ENCODE data around the gene DOK5.
"Not testable (repeated sequence)": the region's sequence is repeated elsewhere in the genome, so short reads cannot be mapped to it uniquely, and the experiment has no call there.

DOK5 gene

DNA sequence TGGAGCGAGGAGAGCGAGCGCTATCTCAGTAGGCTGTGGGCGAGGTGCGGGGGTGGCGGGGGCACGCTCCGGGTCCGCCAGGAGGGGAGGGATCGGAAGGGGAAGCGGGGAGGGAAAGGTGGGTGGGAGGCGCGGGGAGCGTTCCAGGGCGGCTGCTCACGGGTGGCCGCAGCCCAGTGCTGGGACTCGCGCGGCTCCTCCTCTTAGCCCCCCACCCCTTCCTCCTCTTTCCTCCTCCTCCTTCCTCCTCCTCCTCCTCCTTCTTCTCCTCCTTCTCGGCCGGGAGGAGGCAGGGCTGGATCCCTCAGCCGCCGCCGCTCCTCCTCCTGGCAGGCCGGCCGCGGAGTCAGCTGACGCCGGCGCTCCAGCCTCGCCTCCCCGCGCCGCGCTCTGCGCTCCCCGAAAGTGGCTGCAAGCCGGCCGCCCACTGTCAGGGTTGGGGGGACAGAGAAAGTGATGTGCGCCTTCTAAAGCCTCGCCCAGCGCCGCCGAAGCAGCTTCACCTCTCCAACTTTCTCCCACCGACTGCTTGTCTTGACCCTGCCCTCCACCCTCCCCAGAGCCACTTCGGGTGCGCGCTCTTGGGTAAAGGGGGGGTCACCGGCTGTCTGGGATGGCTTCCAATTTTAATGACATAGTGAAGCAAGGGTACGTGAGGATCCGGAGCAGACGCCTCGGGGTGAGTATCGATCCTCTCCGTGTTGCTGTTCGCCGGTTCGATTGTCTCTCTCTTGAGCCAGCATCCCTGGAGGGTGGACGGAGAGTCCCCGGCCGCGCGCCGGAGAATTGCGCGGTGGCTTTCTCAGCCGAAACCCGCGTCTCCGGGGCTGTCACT lies at the start of gene DOK5:
Gene DOK5, plus strand, starts transcription at position 260 of the 835 bp plus-strand sequence. Its CDS starts 354 bp downstream, at position 614.
- DNase-seq (ENCODE audit: low spot score) = peak; percentile 77

DNA sequence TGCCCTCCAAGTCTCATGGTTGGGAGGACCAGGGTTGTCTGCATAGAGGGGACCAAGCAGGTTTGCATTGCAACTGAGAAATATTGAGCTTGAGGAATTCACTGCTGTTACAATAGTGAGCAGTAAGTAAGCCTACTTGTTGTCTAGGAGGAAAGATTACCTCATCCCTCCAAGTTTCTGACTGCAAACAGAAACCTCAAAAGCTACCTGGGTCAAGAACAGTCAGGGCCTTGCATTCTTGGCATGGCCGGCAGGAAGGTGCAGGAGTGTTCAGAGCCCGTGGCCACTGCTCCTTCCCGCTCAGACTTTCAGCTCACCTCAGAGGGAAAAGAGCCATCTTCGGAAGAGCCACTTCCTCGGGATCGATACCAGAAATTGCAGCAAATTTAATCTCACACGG lies 46.0 kb upstream of the DOK5 start:
- DNase-seq (ENCODE audit: low spot score) = no peak

DNA sequence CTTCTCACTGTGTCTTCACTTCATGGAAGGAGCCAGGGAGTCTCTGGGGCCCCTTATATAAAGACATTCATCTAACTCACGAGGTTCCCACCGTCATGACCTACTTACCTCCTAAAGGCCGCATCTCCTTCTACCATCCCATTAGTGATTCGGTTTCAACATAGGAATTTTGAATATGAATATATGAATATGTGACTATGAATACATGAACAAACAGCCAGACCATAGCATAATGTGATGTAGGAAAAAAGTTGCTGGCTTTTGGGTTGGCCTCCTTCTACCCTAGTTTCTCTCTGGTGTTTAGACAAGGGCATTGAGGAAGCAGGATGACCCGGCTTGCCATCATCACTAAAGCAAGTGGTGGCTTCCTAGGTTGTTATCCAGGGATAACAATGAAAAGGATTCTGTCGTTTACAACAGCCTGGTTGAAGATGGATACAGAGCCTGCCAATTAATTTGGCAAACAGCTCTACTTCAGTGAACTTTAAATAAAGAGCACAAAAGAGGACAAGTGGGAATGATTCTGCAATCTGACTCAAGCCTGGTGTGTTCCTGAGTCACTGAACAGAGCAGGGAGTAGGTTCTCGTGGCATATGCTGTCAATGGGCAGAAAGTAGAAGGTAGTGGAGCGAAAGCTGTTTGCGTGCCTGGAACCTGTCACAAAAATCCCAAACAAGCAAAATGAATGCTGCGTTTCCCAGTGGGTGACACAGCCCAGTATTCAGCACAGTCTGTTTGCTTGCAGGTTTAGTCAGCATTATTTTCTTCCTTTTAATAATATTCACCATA lies 44.0 kb upstream of the DOK5 start:
- DNase-seq (ENCODE audit: low spot score) = no peak

DNA sequence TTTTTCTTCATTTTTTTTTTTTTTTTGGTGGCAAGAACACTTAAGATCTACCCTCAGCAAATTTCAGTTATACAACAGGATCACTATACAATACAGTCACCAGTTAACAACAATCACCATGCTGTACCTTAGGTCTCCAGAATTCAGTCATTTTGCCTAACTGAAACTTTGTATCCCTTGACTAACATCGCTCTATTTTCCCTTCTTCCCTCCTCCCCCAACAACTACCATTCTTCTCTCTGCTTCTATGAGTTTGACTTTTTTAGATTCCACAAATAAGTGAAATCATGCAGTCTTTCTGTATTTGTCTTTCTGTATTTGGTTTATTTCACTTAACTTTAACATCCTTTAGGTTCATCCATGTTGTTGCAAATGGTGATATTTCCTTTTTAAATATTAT lies 42.4 kb upstream of the DOK5 start:
- DNase-seq (ENCODE audit: low spot score) = no peak

DNA sequence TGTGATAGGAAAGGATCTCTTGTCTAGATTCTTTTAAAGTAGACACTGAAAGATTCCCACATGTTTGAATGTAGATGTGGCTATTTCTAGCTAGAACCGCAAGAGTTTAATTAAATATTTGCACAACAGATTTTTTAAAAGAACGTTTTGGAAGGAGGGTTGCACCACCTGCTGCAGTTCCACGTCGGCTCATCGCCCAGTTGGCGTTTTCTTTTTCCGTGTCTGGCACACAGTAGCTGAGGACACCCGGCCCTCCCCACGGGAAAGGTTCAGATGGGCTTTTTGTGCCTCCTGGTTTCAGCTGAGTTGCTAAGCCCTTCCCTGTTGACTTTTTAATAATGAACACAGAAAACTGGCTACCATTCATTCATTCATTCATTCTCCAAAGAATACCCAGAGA lies 41.8 kb upstream of the DOK5 start:
- no peak for DNase-seq (ENCODE audit: low spot score)

DNA sequence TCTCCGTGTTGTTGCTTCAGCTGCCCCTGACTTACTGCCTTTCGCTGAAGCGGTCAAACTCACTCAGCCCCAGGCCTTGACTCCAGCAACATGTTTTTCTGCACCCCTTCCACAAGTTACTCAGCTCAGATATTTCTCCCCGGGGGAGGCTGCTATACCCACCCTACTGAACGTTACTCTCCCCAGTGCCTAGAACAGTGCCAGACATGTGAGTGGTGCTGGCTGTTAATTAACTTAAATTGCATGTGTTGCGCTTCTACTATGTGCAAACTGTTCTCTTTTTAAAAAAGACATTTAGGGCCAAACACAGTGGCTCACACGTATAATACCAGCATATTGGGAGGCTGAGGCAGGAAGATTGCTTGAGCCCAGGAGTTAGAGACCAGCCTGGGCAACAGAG lies 41.2 kb upstream of the DOK5 start:
- DNase-seq (ENCODE audit: low spot score) = no peak

DNA sequence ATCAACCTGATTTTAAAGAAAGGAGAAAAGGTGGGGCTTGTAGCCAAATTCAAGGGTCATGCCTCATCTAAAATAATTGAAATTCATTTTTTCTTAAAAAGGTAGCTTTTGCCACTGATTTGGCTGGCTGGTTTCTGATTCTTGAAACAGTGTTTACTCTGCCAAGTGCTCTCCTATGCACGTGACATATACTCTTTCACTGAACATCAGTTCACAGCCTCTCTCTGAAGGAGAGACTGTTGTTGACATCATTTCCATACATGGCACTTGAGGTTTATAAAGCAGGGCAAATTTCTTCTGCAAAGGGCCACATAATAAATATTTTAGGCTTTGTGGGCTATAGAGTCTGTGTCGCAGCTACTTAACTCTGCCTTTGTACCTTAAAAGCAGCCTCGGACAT lies 40.4 kb upstream of the DOK5 start:
- no peak for DNase-seq (ENCODE audit: low spot score)

DNA sequence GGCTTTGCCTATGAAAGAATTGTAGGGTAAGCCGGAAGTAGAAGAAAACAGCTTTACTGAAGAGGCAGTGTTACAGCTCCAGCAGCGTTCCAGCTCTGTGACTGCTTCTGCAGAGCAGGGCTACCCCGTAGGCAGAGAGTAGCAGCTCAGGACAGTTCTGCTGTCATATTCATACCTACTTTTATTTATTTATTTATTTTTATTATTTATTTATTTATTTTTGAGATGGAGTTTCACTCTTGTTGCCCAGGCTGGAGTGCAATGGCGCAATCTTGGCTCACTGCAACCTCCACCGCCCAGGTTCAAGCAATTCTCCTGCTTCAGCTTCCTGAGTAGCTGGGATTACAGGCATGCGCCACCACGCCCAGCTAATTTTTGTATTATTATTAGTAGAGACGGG lies 39.0 kb upstream of the DOK5 start:
- DNase-seq (ENCODE audit: low spot score) = not testable (repeated sequence)

DNA sequence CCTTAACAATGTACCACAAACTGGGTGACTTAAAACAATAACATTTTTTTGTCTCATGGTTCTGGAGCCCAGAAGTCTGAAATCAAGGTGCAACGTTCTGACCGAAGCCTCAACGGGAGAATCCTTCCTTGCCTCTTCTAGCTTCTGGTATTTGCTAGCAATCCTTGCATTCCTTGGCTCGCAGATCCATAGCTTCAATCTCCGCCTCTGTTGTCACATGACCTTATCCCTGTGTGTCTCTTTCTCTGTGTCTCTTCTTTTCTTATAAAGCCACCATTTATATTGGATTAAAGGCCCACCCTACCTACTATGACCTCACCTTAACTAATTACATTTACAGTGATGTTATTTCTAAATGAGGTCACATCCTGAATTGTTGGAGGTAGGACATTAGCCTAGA lies 37.2 kb upstream of the DOK5 start:
- no peak for DNase-seq (ENCODE audit: low spot score)

DNA sequence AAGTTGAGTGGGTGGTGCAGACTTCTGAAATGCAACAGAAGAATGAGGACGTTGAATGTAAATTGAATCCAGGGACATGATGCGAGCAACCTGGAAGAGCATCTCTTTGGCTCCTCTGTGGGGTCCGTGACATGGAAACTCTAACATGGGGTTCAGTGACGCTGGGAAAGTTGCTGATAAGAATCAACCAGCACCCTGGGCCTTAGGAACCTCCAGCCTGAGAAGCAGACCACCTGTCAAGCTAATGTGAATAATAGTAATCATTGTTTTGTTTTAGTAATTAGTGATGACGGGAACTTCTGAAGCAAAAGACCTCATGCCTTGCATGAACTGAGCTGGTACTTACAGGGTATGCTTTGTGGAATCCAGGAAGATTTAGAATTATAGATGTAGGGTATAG lies 25.2 kb upstream of the DOK5 start:
- no peak for DNase-seq (ENCODE audit: low spot score)

DNA sequence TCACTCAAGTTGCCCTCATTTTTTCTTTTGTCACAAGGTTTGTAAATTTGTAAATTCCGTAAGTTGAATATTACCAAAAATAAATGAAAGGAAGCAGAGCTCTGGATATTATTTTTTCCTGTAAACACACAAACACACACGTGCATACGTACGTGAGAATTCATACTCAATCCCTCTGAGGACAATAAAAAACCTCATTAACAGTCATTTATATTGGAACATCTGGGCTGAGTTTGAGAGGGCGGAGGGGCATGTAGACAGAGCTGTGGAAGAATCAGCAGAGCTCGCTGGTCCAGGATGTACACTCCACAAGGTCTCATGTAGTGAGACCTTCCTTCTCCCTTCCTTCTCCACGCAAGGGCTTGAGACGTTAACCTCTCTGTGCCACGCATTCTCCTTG lies 24.2 kb upstream of the DOK5 start:
- DNase-seq (ENCODE audit: low spot score) = no peak

DNA sequence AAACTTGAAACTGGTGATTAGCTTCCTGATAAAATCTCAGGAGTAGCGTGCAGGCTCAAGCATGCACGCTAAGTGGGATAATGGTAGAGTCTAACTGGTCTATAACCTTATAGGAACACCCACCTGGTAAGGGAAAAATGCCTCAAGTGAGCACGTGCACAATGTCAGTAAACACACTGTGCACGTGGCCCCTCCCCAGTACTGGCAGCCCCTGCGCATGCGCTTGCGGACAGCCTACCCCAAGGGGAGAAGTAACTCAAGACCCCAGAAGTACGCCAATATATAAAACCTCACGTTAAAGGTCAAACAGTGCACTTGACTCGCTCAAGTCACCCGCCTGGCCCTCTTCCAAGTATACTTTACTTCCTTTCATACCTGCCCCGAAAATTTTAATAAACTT lies 23.1 kb upstream of the DOK5 start:
- DNase-seq (ENCODE audit: low spot score) = no peak

DNA sequence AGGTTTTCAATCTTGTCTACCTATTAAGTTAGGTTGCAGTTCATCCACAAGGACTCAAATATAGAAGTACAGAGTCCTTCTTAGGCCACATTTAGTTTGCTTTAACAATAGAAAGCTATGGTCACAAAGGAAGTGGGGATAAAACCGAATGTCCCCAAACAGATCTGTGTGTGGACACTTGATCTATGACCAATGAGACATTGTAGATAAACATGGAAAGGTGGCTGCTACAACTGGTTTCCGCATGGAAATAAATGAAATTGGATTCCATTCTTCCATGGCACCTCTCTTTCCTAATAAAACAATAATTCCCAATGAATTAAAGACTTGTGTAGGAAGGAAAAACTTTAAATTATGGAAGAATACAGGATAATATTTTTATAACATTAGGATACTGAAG lies 20.4 kb upstream of the DOK5 start:
- no peak for DNase-seq (ENCODE audit: low spot score)

DNA sequence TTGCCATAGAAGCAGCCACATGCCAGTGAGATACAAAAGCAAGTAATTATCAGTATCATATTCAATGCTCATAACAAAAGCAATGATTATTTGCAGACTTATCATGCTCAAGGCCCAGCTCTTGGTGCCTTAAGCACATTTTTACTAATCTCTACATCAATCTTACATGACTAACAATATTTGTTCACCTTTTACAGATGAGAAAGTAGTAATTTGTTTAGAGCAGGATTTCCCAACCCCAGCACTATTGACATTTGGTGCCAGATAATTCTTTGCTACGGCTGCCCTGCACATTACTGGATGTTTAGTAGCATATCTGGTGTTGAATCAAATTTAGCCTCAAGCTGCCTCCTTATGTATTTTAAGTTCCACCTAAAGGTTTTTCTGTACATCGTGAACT lies 19.0 kb upstream of the DOK5 start:
- DNase-seq (ENCODE audit: low spot score) = no peak

DNA sequence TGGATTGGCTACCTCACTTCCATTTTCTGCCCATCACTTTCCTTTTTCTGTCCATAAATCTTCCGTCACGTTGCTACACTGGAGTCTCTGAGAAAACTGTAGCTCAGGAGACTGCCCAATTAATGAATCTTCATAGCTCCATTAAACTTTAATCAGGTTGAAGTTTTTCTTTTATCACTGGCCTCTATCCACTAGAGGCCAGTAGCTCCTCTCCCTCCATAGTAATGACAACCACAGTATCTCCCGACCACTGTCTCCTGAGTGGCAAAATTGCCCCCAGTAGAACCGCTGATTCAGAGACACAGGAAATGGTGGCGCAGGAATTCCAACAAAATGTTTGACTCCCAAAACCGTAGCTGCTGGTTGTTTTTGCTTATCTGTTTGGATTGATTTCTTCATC lies 18.4 kb upstream of the DOK5 start:
- DNase-seq (ENCODE audit: low spot score) = no peak

DNA sequence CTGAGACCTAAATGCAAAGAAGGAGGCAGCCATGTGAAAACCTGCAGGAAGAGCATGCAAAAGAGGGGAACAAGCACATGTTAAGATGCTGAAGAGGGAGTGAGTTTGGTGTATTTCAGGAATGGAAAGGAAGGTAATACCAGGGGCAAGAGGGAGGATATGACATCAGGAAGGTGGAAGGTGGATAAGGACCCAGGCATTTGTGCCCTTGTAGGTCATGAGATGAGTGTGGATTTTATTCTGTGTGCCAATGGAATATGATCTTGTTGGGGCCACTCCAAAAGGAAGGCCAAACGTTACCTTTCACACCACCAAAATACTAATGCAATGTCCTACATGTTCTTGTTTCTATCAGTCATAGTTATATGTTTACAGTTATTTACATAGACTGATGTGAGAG lies 17.2 kb upstream of the DOK5 start:
- DNase-seq (ENCODE audit: low spot score) = no peak

DNA sequence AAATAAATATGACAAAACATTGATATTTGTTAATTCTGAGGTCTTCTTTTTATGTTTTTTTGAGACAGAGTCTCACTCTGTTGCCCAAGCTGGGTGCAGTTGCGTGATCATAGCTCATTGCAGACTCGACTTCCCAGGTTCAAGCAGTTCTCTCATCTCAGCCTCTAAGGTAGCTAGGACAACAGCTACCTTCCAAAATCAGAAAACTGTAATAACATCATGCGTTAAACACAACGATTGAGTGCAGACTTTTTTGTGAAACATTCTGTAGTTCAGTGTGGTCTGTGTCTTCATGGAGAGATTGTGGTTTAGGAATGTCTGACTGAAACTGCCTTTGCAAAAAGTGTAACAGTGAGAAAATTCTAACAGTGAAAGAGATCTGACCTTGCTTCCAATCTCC lies 16.1 kb upstream of the DOK5 start:
- no peak for DNase-seq (ENCODE audit: low spot score)

DNA sequence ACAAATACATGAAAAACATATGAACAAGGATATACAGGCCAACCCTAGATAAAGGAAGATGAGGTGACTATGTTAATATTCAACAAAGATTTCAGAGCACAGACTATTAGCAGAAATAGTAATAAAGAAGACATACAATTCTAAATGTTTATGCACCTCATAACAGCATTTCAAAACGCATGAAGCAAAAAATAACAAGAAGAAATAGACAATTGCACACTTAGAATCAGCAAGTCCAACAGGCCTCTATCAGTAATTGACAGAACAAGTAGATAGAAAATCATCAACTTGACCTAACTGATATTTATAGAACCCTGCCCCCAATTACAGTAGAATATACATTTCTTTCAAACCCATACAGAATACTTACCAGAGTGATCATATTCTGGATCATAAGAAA lies 11.4 kb upstream of the DOK5 start:
- no peak for DNase-seq (ENCODE audit: low spot score)

DNA sequence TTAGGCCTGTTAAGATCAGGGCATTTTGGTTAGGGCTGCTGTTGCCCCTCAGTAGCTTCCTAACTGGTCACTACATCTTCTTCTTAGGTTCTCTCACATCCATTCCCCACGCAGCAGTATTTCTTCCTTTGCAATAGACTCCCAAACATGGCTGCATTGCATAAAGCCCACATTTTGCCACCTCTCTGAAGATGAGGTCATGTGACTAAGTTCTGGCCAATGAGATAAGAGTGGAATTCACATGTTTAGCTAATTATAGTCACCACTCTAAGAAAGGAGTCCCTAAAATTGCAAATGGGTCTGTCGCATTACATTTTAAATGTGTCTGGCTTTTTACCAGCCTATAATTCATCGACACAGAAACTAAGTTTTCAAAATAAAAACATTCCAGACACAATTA lies 9.3 kb upstream of the DOK5 start:
- DNase-seq (ENCODE audit: low spot score) = no peak

DNA sequence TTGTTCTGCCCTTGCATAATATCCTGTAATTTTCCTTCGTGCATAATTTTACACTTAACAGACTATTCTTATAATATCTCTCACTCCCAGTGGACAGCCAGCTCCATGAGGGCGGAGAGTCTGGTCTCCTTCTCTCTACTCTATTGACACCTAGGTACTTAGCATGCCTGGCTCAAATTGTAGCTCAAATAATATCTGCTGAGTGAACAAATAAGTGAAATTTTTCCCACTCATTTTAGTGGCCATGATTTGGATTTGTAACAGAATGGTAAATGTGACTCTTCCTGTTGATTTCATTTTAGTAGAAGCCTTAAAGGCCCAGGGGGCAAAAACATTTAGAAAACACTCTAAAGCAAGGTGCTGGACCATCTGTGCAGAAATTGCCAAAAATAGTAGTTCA lies 7.8 kb upstream of the DOK5 start:
- no peak for DNase-seq (ENCODE audit: low spot score)

DNA sequence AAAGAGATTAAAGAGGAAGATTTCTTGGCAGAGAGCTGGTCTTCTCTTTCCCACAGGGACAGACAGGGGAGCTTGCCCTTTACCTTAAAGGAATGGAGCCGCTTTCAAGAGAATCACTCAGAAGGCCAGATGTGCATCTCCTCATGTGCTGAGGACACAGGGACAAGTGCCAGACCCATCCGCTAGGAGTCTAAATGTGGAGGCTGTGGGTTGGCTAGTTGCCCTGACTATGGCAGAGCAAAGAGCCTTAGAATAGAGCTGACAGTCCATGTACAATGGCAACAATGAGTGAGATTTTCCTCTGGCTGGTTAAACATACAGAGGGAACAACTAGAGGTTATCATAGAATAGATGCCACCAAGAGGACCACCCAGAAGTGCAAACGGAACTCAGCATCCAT lies 7.3 kb upstream of the DOK5 start:
- no peak for DNase-seq (ENCODE audit: low spot score)

DNA sequence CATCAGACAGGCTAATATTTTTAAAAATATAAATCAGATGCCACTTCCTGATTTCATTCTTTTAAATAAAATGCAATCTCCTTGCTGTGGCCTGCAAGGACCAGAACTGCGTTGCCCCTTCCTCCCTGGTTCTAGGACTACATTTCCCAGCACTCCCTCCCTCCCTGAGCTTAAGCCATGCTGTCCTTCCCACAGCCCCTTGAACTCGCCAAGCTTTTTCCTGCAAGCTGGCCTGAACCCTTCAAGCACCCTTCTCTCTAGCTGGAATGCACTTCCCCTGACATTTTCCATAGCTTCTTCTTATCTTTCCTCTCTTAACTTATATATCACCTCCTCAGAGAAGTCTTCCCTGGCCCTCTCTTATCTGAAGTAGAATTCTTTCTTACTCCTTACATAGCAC lies 6.1 kb upstream of the DOK5 start:
- no peak for DNase-seq (ENCODE audit: low spot score)

DNA sequence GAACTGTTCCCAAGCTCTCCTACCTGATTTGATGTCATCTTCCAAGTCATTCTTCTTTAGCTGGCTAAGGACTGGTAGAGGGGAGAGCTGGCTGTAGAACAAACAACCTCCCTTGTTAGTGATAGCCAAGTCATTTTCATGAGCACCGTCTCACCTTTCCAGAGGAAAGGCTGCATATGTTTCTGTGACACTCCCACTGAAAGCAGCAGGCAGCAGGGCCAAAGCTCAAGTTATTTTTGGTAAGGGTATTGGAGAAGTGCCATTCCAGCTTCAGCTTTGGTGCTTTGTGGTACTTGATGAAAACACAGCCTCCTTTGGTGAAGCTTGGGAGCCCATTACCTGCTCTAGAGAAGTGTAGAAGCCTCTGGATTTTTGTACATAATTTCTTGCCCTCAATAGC lies 5.4 kb upstream of the DOK5 start:
- no peak for DNase-seq (ENCODE audit: low spot score)

DNA sequence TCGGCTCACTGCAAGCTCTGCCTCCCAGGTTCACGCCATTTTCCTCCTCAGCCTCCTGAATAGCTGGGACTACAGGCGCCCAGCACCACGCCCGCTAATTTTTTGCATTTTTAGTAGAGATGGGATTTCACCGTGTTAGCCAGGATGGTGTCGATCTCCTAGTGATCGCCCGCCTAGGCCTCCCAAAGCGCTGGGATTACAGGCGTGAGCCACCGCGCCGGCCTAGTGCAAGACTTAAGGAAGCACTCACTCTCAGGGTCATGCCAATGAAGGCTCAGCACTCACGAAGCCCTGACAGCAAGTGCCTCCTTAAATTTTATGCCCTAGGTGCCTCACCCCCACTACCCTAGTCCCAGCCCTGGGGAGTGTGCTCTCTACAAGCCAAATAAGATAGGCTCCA lies 4.7 kb upstream of the DOK5 start:
- no peak for DNase-seq (ENCODE audit: low spot score)
